Measurements from ENCODE around the gene PLCB4.

GRCh38 chr20:9196110-9196509, 127.2 kb downstream of the PLCB4 start:
- no peak for TF ChIP-seq CTCF (conservative IDR thresholded peaks at IDR 0.05 in 1 of 2, IDR thresholded peaks at IDR 0.05 in 1 of 2; ENCODE audit: extremely low read depth in 1 of 2, insufficient read depth in 1 of 2, low read depth in 1 of 2, low read length in 2 of 2)
- no peak for TF ChIP-seq EZH2 (IDR thresholded peaks at IDR 0.05; ENCODE audit: borderline replicate concordance, low read length)
